Chondrocyte (in vitro differentiated cells): Measurements from ENCODE around the gene KRT78. TPM values are rescaled to one million over a fixed set of nuclear protein-coding genes. Genes with fewer than 3 reads are reported as not detected.

Experiments used
- DNase-seq: peaks from one replicate; pipeline ENCODE4 v3.0.0; 2021; ENCODE audit warnings: mixed read lengths, low spot score
- H3K27ac Mint-ChIP-seq: one replicate; pipeline ENCODE4 v1.8.0; 2021; ENCODE audit warnings: mild to moderate bottlenecking, moderate library complexity, mixed read lengths; ENCODE audit not compliant: unreplicated experiment
- H3K27me3 Mint-ChIP-seq: 2 replicates; pipeline ENCODE4 v1.8.0; 2021; ENCODE audit warnings: low read depth, mixed read lengths
- H3K36me3 Mint-ChIP-seq: 2 replicates; pipeline ENCODE4 v1.8.0; 2021; ENCODE audit warnings: low read depth, mixed read lengths
- H3K4me1 Mint-ChIP-seq: 2 replicates; pipeline ENCODE4 v1.8.0; 2021; ENCODE audit warnings: low read depth, mild to moderate bottlenecking, mixed read lengths
- H3K4me3 Mint-ChIP-seq: one replicate; pipeline ENCODE4 v1.8.0; 2021; ENCODE audit warnings: mild to moderate bottlenecking, moderate library complexity, mixed read lengths; ENCODE audit not compliant: unreplicated experiment
- H3K9me3 Mint-ChIP-seq: 2 replicates; pipeline ENCODE4 v1.8.0; 2021; ENCODE audit warnings: low read depth, mixed read lengths
- total RNA-seq: library from RNA; stranded (reverse); gene quantifications from 3 replicates; pipeline ENCODE4 v1.2.1, GENCODE V29; 2021
- TF ChIP-seq, protein P1 (sequence below): fragments of 200-600 bp; sonication (generic); IDR thresholded peaks from 2 replicates; pipeline ENCODE4 v1.5.0; 2021; ENCODE audit warnings: antibody characterized with exemption, mild to moderate bottlenecking, moderate library complexity

The KRT78 gene
- total RNA-seq, 1 donor from 2014 or later: not detected

DNA sequence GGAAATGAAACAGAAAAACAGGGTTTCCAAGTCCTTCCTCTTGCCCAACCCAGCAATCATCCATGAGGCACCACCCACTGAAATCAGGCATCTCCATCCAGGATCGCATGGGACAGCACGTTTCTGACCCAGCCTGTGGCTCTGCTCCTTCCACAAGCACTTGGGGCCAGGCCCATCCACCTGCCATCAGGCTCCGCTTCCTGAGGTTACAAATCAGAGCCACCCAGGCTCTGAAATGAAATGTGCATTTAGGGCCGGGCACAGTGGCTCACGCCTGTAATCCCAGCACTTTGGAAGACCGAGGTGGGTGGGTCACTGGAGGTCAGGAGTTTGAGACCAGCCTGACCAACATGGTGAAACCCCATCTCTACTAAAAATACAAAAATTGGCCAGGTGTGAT, 717 bp upstream of the KRT78 start:
- peaks cover 4% of the 10 kb centered on the region for H3K9me3 Mint-ChIP-seq
- no peaks in the 10 kb centered on the region for H3K4me1 Mint-ChIP-seq
- peaks cover 42% of the 10 kb centered on the region for H3K27me3 Mint-ChIP-seq
- DNase-seq: peak; percentile 44
- H3K36me3 Mint-ChIP-seq: peaks cover 2% of the 10 kb centered on the region
- no peak overlapping the region for H3K27ac Mint-ChIP-seq
- H3K4me3 Mint-ChIP-seq: no peak overlapping the region
- TF ChIP-seq, protein P1, sequence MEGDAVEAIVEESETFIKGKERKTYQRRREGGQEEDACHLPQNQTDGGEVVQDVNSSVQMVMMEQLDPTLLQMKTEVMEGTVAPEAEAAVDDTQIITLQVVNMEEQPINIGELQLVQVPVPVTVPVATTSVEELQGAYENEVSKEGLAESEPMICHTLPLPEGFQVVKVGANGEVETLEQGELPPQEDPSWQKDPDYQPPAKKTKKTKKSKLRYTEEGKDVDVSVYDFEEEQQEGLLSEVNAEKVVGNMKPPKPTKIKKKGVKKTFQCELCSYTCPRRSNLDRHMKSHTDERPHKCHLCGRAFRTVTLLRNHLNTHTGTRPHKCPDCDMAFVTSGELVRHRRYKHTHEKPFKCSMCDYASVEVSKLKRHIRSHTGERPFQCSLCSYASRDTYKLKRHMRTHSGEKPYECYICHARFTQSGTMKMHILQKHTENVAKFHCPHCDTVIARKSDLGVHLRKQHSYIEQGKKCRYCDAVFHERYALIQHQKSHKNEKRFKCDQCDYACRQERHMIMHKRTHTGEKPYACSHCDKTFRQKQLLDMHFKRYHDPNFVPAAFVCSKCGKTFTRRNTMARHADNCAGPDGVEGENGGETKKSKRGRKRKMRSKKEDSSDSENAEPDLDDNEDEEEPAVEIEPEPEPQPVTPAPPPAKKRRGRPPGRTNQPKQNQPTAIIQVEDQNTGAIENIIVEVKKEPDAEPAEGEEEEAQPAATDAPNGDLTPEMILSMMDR: no peak

DNA sequence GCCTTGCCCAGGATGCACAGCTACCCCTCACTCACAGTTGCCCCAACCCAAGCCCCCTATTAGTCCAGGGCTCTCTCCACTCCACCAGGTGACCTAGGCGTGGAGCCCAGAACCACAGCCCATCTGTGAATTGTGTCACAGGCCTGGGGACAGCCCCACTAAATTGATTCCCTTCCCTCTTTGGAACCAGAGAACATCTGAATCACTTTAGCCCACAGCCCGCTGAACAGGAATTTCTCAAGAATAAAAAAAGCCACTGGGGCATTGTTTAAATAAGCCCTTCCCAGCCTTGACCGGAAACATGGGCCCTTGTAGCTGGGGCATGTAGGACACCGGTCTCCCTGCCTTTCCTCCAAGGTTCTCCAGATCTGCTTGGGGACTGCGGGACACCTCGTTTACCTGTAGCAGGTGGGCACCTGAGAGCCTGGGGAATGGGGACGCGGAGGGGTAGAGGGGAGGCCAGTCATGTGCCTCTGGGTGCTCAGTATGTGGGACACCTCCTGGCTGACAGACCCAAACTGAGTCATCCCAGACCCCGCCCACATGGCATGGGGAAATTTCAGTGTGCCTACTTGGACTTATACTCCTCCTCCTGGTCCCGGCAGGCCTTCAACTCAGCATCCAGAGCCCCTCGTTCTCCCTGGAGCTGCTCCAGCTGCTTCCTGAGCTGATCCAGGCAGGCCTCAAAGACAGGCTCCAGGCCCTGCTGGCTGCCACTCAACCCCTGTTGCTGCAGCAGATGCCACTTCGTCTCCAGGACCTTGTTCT, 1.3 kb downstream of the KRT78 start:
- TF ChIP-seq, protein P1: no peak
- peak; percentile 75 for DNase-seq
- H3K36me3 Mint-ChIP-seq: peaks cover 2% of the 10 kb centered on the region
- H3K27me3 Mint-ChIP-seq: peaks cover 26% of the 10 kb centered on the region
- no peak overlapping the region for H3K27ac Mint-ChIP-seq
- H3K9me3 Mint-ChIP-seq: peaks cover 4% of the 10 kb centered on the region
- H3K4me1 Mint-ChIP-seq: no peaks in the 10 kb centered on the region
- no peak overlapping the region for H3K4me3 Mint-ChIP-seq

DNA sequence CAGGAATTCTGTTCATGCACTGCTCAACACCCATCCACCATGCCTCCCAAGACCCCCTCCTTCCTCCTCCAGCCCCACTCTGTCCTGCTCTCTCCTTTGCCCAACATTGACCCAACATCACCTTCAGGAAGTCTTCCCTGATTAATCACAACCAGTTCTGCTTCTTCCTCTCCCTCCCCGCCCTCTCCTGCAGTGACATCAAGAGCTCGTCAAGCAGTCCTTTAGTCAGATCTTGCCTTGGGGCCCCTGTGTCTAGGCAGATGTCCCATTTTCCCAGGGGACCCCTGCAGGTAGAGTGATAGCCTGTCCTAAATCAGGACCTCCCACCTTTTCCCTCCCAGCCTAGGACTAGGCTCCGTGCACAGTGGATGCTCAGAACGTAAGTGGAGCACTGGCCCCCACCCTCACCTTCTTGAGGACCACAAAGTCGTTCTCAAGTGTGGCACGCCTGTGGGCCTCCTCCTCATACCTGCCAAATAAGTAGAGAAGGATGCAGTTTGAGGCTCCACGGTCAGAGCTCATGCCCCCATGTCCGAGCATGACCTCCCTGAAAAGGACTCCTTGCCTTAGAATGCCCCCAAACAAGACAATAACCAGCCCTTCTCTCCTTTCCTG, 2.3 kb downstream of the KRT78 start:
- Mint-ChIP-seq H3K4me1 (no peaks in the 10 kb centered on the region), H3K36me3 (no peaks in the 10 kb centered on the region), H3K9me3 (peaks cover 1% of the 10 kb centered on the region), H3K27me3 (peaks cover 15% of the 10 kb centered on the region), H3K27ac (no peak overlapping the region), H3K4me3 (no peak overlapping the region)
- DNase-seq: peak; percentile 59
- TF ChIP-seq, protein P1: no peak

DNA sequence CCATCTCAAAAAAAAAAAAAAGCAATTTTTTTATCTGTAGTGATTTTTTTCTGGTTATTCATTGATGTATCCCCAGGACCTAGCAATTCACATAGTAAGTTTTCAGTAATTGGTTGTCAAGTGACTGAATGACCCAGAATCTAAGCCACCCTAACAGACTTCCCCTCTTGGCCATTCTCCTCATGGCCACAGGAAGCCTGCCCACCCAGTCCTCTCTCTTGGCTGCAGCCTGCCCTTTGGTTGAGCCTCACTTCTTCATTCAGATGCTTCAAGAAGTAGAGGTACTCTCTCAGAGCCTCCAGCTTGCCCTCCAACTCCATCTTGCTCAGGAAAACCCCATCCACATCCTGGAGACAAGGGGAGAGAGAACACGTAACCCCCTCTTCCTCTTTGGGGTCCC, 2.8 kb downstream of the KRT78 start:
- Mint-ChIP-seq H3K4me3 (no peak overlapping the region), H3K4me1 (no peaks in the 10 kb centered on the region), H3K36me3 (no peaks in the 10 kb centered on the region), H3K27me3 (peaks cover 11% of the 10 kb centered on the region), H3K27ac (no peak overlapping the region), H3K9me3 (no peaks in the 10 kb centered on the region)
- TF ChIP-seq, protein P1: no peak
- peak; percentile 29 for DNase-seq

DNA sequence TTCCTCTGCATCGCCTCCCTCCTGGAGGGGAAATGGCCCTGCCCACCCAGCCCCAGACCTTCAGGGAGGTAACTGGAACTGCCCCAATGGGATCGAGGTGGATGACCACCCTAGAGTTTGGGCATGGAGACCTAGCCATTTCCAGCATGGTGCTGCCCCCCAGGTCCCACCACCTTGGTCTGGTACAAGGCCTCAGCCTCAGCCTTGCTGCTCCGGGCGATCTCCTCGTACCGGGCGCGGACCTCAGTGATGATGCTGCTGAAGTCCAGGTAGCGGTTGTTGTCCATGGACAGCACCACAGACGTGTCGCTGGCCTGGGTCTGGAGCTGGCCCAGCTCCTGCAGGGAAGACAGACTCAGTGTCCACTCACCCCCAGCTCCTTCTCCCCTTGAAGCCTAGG, 4.4 kb downstream of the KRT78 start:
- peaks cover 10% of the 10 kb centered on the region for H3K27me3 Mint-ChIP-seq
- H3K27ac Mint-ChIP-seq: no peak overlapping the region
- no peak overlapping the region for H3K4me3 Mint-ChIP-seq
- TF ChIP-seq, protein P1: no peak
- peak; percentile 80 for DNase-seq
- H3K4me1 Mint-ChIP-seq: no peaks in the 10 kb centered on the region
- H3K36me3 Mint-ChIP-seq: no peaks in the 10 kb centered on the region
- H3K9me3 Mint-ChIP-seq: no peaks in the 10 kb centered on the region
